ENCODE results near the gene NPAS3. TPM values are rescaled to one million over a fixed set of nuclear protein-coding genes. Genes with fewer than 3 reads are reported as not detected.

NPAS3 gene
- total RNA-seq, 1 donor from 2014 or later, result 2.3 TPM

DNA sequence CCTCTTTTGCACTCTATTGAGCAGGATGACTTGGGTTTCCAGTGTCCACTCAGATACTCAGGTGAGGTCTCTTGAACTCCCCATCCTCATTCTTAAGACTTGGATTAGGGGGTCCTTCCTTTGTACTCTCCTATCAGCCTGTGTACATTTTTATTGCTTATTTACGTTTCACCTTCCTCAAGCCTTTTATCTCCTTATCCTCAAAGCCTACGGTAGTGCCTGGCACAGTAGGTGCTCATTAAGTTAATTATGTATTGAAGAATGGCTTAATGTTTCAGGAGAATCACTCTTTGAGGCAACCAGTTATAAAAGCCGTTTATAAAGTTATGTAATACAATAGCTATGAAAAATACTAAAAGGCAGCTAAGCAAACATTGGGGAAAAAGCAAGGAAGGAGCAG lies 315.7 kb downstream of the NPAS3 start:
- DNase-seq (ENCODE audit: low spot score), result no peak

DNA sequence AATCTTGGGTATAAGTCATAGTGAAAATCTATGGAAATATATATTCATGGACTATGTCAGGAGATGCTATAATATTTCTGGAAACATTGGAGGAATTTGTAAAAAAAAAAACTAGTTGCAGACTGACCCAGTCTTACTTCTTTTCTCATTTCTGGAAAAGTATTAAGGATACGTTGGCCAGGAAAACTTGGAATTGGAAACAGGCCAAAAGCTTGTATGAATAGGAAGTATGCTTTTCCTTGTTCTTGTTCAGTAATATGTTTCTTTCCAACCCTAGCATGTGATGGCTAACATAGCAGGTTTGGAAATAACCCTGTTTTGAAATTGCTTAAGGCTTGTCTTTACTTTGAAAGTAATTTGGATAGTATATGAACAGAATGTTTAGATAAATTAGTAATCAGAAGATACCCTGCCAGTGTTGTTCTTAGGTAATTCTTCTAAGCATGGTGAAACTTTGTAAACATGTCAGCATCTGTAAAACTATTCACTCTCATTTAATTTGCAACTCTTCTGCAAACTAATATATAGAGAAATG lies 316.2 kb downstream of the NPAS3 start:
- no peak for DNase-seq (ENCODE audit: low spot score)

- DNase-seq (ENCODE audit: low spot score), result no peak
Observed at GRCh38 chr14:33257796-33258195, 319.1 kb downstream of the NPAS3 start.

GRCh38 chr14:33259764-33260163 lies 321.1 kb downstream of the NPAS3 start:
- DNase-seq (ENCODE audit: low spot score), result no peak

DNA sequence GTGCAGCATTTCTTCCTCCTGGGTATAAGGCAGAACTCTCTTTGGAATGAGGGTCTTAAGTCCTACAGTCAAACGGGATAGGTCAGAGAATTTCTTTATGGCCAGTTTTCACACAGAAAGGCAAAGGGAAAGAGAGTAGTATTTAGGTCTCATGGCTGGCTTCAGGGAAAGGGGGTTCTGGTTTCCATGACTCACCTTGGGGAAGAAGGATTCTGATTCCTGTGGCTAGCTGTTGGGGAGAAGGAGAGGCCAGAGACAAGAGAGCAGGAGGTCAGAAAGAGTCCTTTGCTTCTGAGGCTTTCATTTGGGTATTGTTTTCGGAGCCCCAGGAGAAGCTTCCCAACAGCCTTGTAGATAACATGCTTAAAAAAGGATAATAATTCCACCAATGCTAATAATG lies 332.5 kb downstream of the NPAS3 start:
- no peak for DNase-seq (ENCODE audit: low spot score)

DNA sequence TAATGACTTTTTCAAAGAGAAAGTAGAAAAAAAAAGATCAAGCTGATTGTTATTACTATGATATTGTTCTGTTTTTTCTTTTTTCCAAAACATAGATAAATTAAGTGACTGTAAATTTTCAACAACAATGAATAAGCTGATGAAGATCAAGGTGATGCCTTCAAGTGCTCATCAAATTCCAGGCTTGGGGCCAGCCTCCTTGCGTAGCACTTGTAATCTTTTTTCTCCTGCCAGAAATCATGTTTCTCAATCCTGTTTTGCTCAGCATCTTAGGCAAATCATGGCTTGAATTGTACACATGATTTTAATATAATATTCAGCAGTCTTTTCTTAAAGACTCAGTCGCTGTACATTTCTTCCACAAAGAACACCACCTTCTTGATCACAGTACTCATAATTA lies 333.2 kb downstream of the NPAS3 start:
- no peak for DNase-seq (ENCODE audit: low spot score)

GRCh38 chr14:33273978-33274377 lies 335.3 kb downstream of the NPAS3 start:
- DNase-seq (ENCODE audit: low spot score), result no peak

- no peak for DNase-seq (ENCODE audit: low spot score)
Observed at GRCh38 chr14:33275879-33276278, 337.2 kb downstream of the NPAS3 start.

DNA sequence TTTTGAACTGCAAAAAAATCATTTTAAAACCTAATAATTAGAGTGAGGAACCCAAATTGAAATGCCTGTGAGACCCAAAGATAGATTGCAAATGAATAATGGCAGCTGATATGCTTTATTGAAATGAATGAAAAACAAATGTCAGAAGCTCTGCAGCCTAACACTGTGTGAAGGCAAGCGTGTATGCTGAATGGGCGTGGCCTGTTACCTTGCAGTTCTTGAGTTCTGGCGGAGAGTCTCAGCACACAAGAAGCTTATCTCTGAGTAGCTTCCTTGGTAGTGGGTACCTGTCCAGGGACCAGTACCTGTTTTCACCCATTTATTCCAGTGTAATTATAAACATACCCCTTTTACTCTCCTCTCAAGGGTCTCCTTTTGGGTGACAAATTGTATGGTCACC lies 341.2 kb downstream of the NPAS3 start:
- no peak for DNase-seq (ENCODE audit: low spot score)

GRCh38 chr14:33280646-33281045 lies 342.0 kb downstream of the NPAS3 start:
- no peak for DNase-seq (ENCODE audit: low spot score)

- DNase-seq (ENCODE audit: low spot score), result no peak
Observed at GRCh38 chr14:33282331-33283230, 343.9 kb downstream of the NPAS3 start.

DNA sequence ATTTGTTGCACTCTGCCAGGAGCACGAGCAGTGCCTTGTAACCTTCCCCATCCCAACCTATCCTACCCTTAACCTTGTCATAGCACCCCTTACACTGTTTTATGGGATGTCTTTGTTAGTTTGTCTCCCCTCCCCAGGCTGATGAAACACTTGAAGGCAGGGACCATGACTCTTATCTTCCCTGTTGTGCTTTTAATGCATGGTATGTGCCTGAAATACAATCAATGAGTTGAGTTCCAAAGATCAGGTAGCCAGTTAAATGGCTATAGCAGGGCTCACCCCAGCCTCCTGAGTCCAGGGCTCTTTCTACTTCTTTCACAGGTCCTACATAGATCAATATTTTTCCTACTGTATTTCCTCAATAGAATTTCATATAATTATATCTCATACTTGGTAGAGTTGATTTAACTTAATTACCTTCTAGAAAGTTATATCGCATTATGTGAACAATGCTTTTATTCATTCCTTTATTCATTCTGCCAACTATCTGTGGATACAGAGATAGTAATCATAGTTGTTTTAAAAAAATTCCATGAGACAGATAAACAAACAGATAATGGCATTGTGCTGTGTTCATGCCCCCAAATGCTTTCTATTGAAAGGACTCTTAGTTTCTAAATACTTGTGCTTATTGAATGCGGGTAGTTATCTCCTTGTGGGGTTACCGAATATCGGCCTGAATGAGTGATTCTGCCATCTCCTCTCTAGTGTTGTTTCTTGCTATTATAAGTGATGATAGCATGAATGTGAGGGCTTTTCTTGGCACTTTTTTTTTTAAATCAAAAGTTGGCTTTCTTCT lies 347.4 kb downstream of the NPAS3 start:
- DNase-seq (ENCODE audit: low spot score), result no peak

GRCh38 chr14:33287189-33287588 lies 348.5 kb downstream of the NPAS3 start:
- DNase-seq (ENCODE audit: low spot score), result no peak

- DNase-seq (ENCODE audit: low spot score), result no peak
Observed at GRCh38 chr14:33290641-33291040, 352.0 kb downstream of the NPAS3 start.

DNA sequence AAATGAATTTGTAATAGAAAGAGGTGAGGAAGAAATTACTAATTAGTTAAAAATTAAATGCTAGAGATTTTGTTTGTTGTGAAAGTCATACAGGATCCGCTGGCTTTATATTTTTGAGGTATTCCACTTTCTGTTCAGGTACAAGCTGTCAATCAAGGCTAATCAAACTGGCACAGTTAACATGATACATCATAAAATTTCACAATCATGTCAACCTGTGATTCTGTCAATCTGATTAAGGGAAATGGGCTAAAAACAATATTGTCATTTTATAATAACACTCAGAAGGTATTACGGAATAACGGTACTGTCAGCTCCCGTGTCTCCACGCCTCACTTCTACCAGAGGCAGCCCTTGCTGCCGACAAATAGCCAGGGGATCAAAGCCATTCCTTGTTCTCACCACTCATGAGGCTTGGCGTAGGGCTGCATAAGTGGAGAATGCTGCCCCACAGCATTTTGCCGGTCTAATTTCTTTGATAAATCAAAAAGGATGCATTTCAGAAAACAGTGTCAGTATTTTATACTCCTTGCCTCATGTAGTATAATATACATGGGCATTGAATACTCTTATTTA lies 352.9 kb downstream of the NPAS3 start:
- DNase-seq (ENCODE audit: low spot score), result no peak

GRCh38 chr14:33294419-33294818 lies 355.7 kb downstream of the NPAS3 start:
- DNase-seq (ENCODE audit: low spot score), result no peak

DNA sequence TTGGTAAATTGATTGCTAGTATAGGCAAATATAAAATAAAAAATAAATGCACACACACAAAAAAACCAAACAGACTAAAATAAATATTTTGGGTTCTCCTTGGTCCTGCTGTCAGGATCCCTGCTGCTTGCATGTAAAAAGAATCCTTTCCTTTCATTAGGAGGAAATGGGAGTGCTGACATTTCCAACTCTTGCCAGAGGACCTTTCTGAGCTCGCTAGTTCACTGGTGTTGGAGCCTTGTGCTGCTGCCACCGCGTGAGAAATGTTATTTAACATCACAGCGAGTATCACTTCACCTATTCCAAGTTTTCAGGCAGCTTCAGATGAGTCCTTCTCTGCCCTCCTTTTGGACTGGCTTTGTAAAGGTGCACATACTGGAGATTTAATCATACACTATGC lies 358.9 kb downstream of the NPAS3 start:
- DNase-seq (ENCODE audit: low spot score), result no peak

- DNase-seq (ENCODE audit: low spot score), result no peak
Observed at GRCh38 chr14:33307691-33308251, 369.1 kb downstream of the NPAS3 start.

GRCh38 chr14:33309106-33309505 lies 370.4 kb downstream of the NPAS3 start:
- DNase-seq (ENCODE audit: low spot score), result no peak

GRCh38 chr14:33315217-33315616 lies 376.5 kb downstream of the NPAS3 start:
- DNase-seq (ENCODE audit: low spot score), result no peak

DNA sequence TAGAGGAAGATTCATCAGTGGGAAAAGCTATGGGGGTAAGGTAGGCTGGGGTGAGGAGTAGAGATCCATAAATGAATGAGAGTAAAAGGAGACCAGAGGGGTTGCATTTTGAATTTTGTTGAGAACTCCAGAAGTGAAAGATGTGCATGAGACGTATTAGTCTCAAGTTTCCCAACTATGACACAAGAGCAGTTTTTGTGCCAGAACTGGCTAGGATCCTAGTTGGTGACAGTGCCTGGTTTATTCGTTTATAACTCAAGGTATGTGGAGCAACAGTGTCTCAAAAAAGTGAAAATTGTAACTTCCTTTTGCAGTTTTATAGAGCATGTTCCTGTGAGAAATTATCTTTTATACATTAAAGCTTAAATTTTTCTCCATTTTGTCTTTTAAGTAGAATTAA lies 377.0 kb downstream of the NPAS3 start:
- no peak for DNase-seq (ENCODE audit: low spot score)

DNA sequence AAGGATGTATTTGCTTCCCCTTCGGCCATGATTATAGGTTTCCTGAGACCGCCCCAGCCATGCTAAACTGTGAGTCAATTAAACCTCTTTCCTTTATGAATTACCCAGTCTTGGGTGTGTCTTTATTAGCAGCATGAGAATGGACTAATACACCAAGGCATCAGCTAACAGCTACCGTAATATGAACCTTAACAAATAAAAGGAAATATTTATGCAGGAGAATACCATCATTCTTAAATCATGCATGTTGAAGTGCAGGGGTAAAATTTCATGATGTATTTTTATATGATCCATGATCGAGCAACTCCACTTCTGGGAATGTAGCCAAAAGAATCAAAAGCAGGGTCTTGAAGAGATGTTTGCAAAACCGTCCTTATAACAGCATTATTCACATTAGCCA lies 379.0 kb downstream of the NPAS3 start:
- no peak for DNase-seq (ENCODE audit: low spot score)

All from ureter (tissue), 1 donor.